Activated naive CD4-positive, alpha-beta T cell treated with anti-CD3 and anti-CD28 coated beads, Interleukin-2, amount 50 U/mL, for 24 hours (primary cell): Measurements from ENCODE around the gene RAPGEF2.
A peak's percentile ranks its signal among the peaks of the same experiment; 100 is the strongest.
"Not testable (repeated sequence)": the region's sequence is repeated elsewhere in the genome, so short reads cannot be mapped to it uniquely, and the experiment has no call there.

Source experiments
- H3K27ac Mint-ChIP-seq: one replicate; pipeline ENCODE4 v1.8.0; 2021; ENCODE audit warnings: mild to moderate bottlenecking, mixed read lengths
- H3K27me3 Mint-ChIP-seq: one replicate; pipeline ENCODE4 v1.8.0; 2021; ENCODE audit warnings: mixed read lengths
- H3K36me3 Mint-ChIP-seq: one replicate; pipeline ENCODE4 v1.8.0; 2021; ENCODE audit warnings: mixed read lengths
- H3K4me1 Mint-ChIP-seq: one replicate; pipeline ENCODE4 v1.8.0; 2021; ENCODE audit warnings: mixed read lengths
- H3K4me3 Mint-ChIP-seq: one replicate; pipeline ENCODE4 v1.8.0; 2021; ENCODE audit warnings: mild to moderate bottlenecking, mixed read lengths
- H3K9me3 Mint-ChIP-seq: one replicate; pipeline ENCODE4 v1.8.0; 2021; ENCODE audit warnings: mixed read lengths

RAPGEF2 gene

GRCh38 chr4:159102622-159103383 lies at the start of gene RAPGEF2:
Gene RAPGEF2, plus strand, starts transcription at chr4:159103079. Its CDS starts 1,084 bp downstream, at chr4:159104163.
- Mint-ChIP-seq H3K36me3 (peaks cover 5% of the 10 kb centered on the region), H3K4me1 (peaks cover 50% of the 10 kb centered on the region), H3K4me3 (peak within 1 kb of the TSS; percentile 94), H3K9me3 (no peaks in the 10 kb centered on the region), H3K27me3 (no peaks in the 10 kb centered on the region), H3K27ac (peak within 1 kb of the TSS; percentile 96)

- Mint-ChIP-seq H3K9me3 (no peaks in the 10 kb centered on the region), H3K27ac (no peak overlapping the region), H3K36me3 (no peaks in the 10 kb centered on the region), H3K4me3 (no peak overlapping the region), H3K27me3 (peaks cover 2% of the 10 kb centered on the region), H3K4me1 (peaks cover 5% of the 10 kb centered on the region)
These were observed 47.0 kb upstream of the RAPGEF2 start for GRCh38 chr4:159055833-159056232.

- H3K4me3 Mint-ChIP-seq: no peak overlapping the region
- H3K27me3 Mint-ChIP-seq: no peaks in the 10 kb centered on the region
- H3K27ac Mint-ChIP-seq: no peak overlapping the region
- H3K36me3 Mint-ChIP-seq: no peaks in the 10 kb centered on the region
- H3K4me1 Mint-ChIP-seq: peaks cover 6% of the 10 kb centered on the region
- H3K9me3 Mint-ChIP-seq: no peaks in the 10 kb centered on the region
These were observed 42.7 kb upstream of the RAPGEF2 start for GRCh38 chr4:159060161-159060560.

- Mint-ChIP-seq H3K27me3 (no peaks in the 10 kb centered on the region), H3K36me3 (no peaks in the 10 kb centered on the region), H3K9me3 (no peaks in the 10 kb centered on the region), H3K4me1 (peaks cover 6% of the 10 kb centered on the region), H3K4me3 (no peak overlapping the region), H3K27ac (no peak overlapping the region)
These were observed 40.5 kb upstream of the RAPGEF2 start for GRCh38 chr4:159062381-159062780.

- Mint-ChIP-seq H3K27me3 (no peaks in the 10 kb centered on the region), H3K36me3 (no peaks in the 10 kb centered on the region), H3K27ac (no peak overlapping the region), H3K4me1 (peaks cover 6% of the 10 kb centered on the region), H3K9me3 (no peaks in the 10 kb centered on the region), H3K4me3 (no peak overlapping the region)
These were observed 37.2 kb upstream of the RAPGEF2 start for GRCh38 chr4:159065513-159066240.

- not testable (repeated sequence) for H3K4me1 Mint-ChIP-seq, H3K36me3 Mint-ChIP-seq, H3K4me3 Mint-ChIP-seq, H3K9me3 Mint-ChIP-seq, H3K27ac Mint-ChIP-seq, H3K27me3 Mint-ChIP-seq
These were observed 34.7 kb upstream of the RAPGEF2 start for GRCh38 chr4:159068139-159068538.

- no peaks in the 10 kb centered on the region for H3K27me3 Mint-ChIP-seq
- H3K27ac Mint-ChIP-seq: no peak overlapping the region
- peaks cover 6% of the 10 kb centered on the region for H3K4me1 Mint-ChIP-seq
- H3K36me3 Mint-ChIP-seq: no peaks in the 10 kb centered on the region
- H3K9me3 Mint-ChIP-seq: no peaks in the 10 kb centered on the region
- H3K4me3 Mint-ChIP-seq: no peak overlapping the region
These were observed 33.0 kb upstream of the RAPGEF2 start for GRCh38 chr4:159069922-159070321.

GRCh38 chr4:159070742-159071141 lies 32.1 kb upstream of the RAPGEF2 start:
- peaks cover 12% of the 10 kb centered on the region for H3K4me1 Mint-ChIP-seq

GRCh38 chr4:159071178-159071968 lies 31.5 kb upstream of the RAPGEF2 start:
- Mint-ChIP-seq H3K4me3 (no peak overlapping the region), H3K9me3 (no peaks in the 10 kb centered on the region), H3K36me3 (no peaks in the 10 kb centered on the region), H3K27ac (no peak overlapping the region), H3K4me1 (peaks cover 16% of the 10 kb centered on the region), H3K27me3 (no peaks in the 10 kb centered on the region)

More at GRCh38 chr4:159070742-159071141, 32.1 kb upstream of the RAPGEF2 start:
- no peaks in the 10 kb centered on the region for H3K9me3 Mint-ChIP-seq
- no peak overlapping the region for H3K4me3 Mint-ChIP-seq
- H3K27me3 Mint-ChIP-seq: no peaks in the 10 kb centered on the region
- no peaks in the 10 kb centered on the region for H3K36me3 Mint-ChIP-seq
- H3K27ac Mint-ChIP-seq: no peak overlapping the region

- H3K27ac Mint-ChIP-seq: no peak overlapping the region
- no peaks in the 10 kb centered on the region for H3K27me3 Mint-ChIP-seq
- no peaks in the 10 kb centered on the region for H3K36me3 Mint-ChIP-seq
- peaks cover 19% of the 10 kb centered on the region for H3K4me1 Mint-ChIP-seq
- no peaks in the 10 kb centered on the region for H3K9me3 Mint-ChIP-seq
- no peak overlapping the region for H3K4me3 Mint-ChIP-seq
These were observed 30.7 kb upstream of the RAPGEF2 start for GRCh38 chr4:159071969-159072765.

GRCh38 chr4:159075531-159075932 lies 27.3 kb upstream of the RAPGEF2 start:
- Mint-ChIP-seq H3K36me3 (no peaks in the 10 kb centered on the region), H3K9me3 (peaks cover 5% of the 10 kb centered on the region), H3K27ac (peak overlapping the region; percentile 46), H3K4me3 (no peak overlapping the region), H3K4me1 (peaks cover 33% of the 10 kb centered on the region), H3K27me3 (no peaks in the 10 kb centered on the region)

- Mint-ChIP-seq H3K4me3 (peak overlapping the region; percentile 26), H3K4me1 (peaks cover 28% of the 10 kb centered on the region), H3K27ac (peak overlapping the region; percentile 76)
- not testable (repeated sequence) for H3K9me3 Mint-ChIP-seq, H3K36me3 Mint-ChIP-seq, H3K27me3 Mint-ChIP-seq
These were observed 25.9 kb upstream of the RAPGEF2 start for GRCh38 chr4:159077018-159077417.

- Mint-ChIP-seq H3K4me3 (peak overlapping the region; percentile 74), H3K4me1 (peaks cover 28% of the 10 kb centered on the region), H3K27me3 (no peaks in the 10 kb centered on the region), H3K27ac (peak overlapping the region; percentile 96), H3K9me3 (peaks cover 5% of the 10 kb centered on the region), H3K36me3 (no peaks in the 10 kb centered on the region)
These were observed 25.0 kb upstream of the RAPGEF2 start for GRCh38 chr4:159077702-159078495.

- Mint-ChIP-seq H3K27ac (no peak overlapping the region), H3K36me3 (no peaks in the 10 kb centered on the region), H3K27me3 (no peaks in the 10 kb centered on the region), H3K4me1 (peaks cover 28% of the 10 kb centered on the region), H3K9me3 (peaks cover 5% of the 10 kb centered on the region), H3K4me3 (no peak overlapping the region)
These were observed 23.8 kb upstream of the RAPGEF2 start for GRCh38 chr4:159079074-159079473.
